K562 (cell line): Measurements from ENCODE around the gene CEP78. TPM values are rescaled to one million over a fixed set of nuclear protein-coding genes. Genes with fewer than 3 reads are reported as not detected.

ENCODE experiments used
- ATAC-seq: fragments of 200-7000 bp; cut with Tn5 transposase; 3 replicates; pipeline ENCODE4 v1.9.1; 2020; ENCODE audit warnings: moderate library complexity
- BruUV-seq: library from RNA; stranded (reverse); fragments of 400-500 nt; replicated peaks from 2 replicates; lab custom pipeline; 2021; lab: Mats Ljungman, UMichigan
- CTCF ChIA-PET: fragments of 300-600 bp; formaldehyde crosslinking; extraction: SDS; loops from one replicate; lab custom pipeline; 2021; ENCODE audit warnings: low intra/inter-chr PET ratio; lab: Yijun Ruan, JAX
- POLR2A ChIA-PET: fragments of 300-600, 350-650 bp; sonication (Branson Sonifier 250); formaldehyde crosslinking; extraction: SDS; loops from one replicate; lab custom pipeline; 2021; ENCODE audit warnings: antibody characterized with exemption, inconsistent platforms; lab: Yijun Ruan, JAX
- DNase-seq, 4 experiments: peaks; one replicate each; pipeline versions ENCODE4 v3.0.0 to v3.0.0-alpha.2; 2011 to 2018; ENCODE audit warnings: low spot score in 3 of 4, mixed read lengths in 3 of 4; ENCODE audit errors: extremely low read depth in 1 of 4
- FAIRE-seq: peaks from 2 replicates; lab custom pipeline; 2011; peaks lifted over from hg19 to GRCh38; lab: Jason Lieb, UNC
- H2AFZ ChIP-seq: 2 replicates; pipeline ENCODE4 v1.6.0; 2011; ENCODE audit warnings: low read depth, low read length, control low read depth, inconsistent platforms
- H3K27ac ChIP-seq: fragments of 200-600 bp; 3 replicates; pipeline ENCODE4 v1.8.0; 2011; ENCODE audit warnings: low read depth, mild to moderate bottlenecking, control low read depth, inconsistent platforms, low read length, moderate library complexity, mixed read lengths; ENCODE audit errors: extremely low read depth
- H3K27me3 ChIP-seq, 2 experiments: fragments of 300-600 bp in 1 of 2; 2 replicates in 1 of 2; 3 replicates in 1 of 2; pipeline versions ENCODE4 v1.6.0 to v1.8.0; 2011; ENCODE audit warnings: inconsistent platforms in 2 of 2, low read length in 2 of 2, mild to moderate bottlenecking in 1 of 2, mixed read lengths in 1 of 2, moderate library complexity in 1 of 2; ENCODE audit not compliant: control insufficient read depth in 2 of 2, insufficient read depth in 2 of 2
- H3K36me3 ChIP-seq: fragments of 300-600 bp; 3 replicates; pipeline ENCODE4 v1.8.0; 2011; ENCODE audit warnings: mild to moderate bottlenecking, low read length, inconsistent platforms; ENCODE audit not compliant: control insufficient read depth, insufficient read depth
- H3K4me1 ChIP-seq, 2 experiments: fragments of 200-600 bp in 1 of 2; replicated peaks in 1 of 2; 2 replicates in 1 of 2; 3 replicates in 1 of 2; pipeline versions ENCODE4 v1.5.1 to v1.8.0; 2011; ENCODE audit warnings: inconsistent platforms in 2 of 2, low read length in 2 of 2, mild to moderate bottlenecking in 1 of 2, mixed read lengths in 1 of 2, moderate library complexity in 1 of 2; ENCODE audit not compliant: control insufficient read depth in 2 of 2, insufficient read depth in 2 of 2
- H3K4me2 ChIP-seq: 2 replicates; pipeline ENCODE4 v1.6.1; 2011; ENCODE audit warnings: low read length, control low read depth, inconsistent platforms, mixed read lengths; ENCODE audit not compliant: insufficient read depth
- H3K4me3 ChIP-seq: fragments of 200-600 bp; sonication (generic), shearing (Covaris generic); 2 replicates; pipeline ENCODE4 v1.5.1; 2016; ENCODE audit warnings: control low read depth, inconsistent platforms
- H3K79me2 ChIP-seq: fragments of 200-600 bp; 3 replicates; pipeline ENCODE4 v1.8.0; 2011; ENCODE audit warnings: low read length, inconsistent platforms; ENCODE audit not compliant: control insufficient read depth, insufficient read depth
- H3K9ac ChIP-seq, 2 experiments: 2 replicates each; pipeline versions ENCODE4 v1.6.0 to v1.6.1; 2011; ENCODE audit warnings: low read depth in 2 of 2, low read length in 2 of 2, control low read depth in 1 of 2, inconsistent platforms in 1 of 2, mild to moderate bottlenecking in 1 of 2, mixed read lengths in 1 of 2; ENCODE audit not compliant: insufficient read depth in 1 of 2
- H3K9me1 ChIP-seq: one replicate; pipeline ENCODE4 v1.6.0; 2011; ENCODE audit warnings: inconsistent platforms, mild to moderate bottlenecking, low read length, moderate library complexity; ENCODE audit not compliant: control insufficient read depth, insufficient read depth
- H3K9me3 ChIP-seq: replicated peaks from 2 replicates; pipeline ENCODE4 v1.5.1; 2011; ENCODE audit warnings: low read depth, low read length, inconsistent platforms; ENCODE audit not compliant: control insufficient read depth, insufficient read depth
- H4K20me1 ChIP-seq: replicated peaks from 2 replicates; pipeline ENCODE4 v1.6.1; 2011; ENCODE audit warnings: low read length, inconsistent platforms, mixed read lengths; ENCODE audit not compliant: control insufficient read depth, insufficient read depth
- CXXC5 ChIP-seq: fragments of 250-450 bp; sonication (Bioruptor Pico); IDR thresholded peaks from 2 replicates; pipeline ENCODE4 v1.8.0; 2022; ENCODE audit warnings: inconsistent platforms, mild to moderate bottlenecking, moderate library complexity
- KDM5B ChIP-seq: fragments of 200-600 bp; sonication (generic); IDR thresholded peaks from 2 replicates; pipeline ENCODE4 v1.6.1; 2012; ENCODE audit warnings: low read depth, mild to moderate bottlenecking, moderate library complexity, low read length, control low read depth, inconsistent platforms; ENCODE audit not compliant: insufficient replicate concordance
- NFYB ChIP-seq: IDR thresholded peaks from 2 replicates; pipeline ENCODE4 v1.6.1; 2011; ENCODE audit warnings: mild to moderate bottlenecking, moderate library complexity; ENCODE audit not compliant: insufficient read length; ENCODE audit errors: extremely low read depth
- NR0B1 ChIP-seq: fragments of 450-650 bp; IDR thresholded peaks from one replicate; pipeline ENCODE4 v1.6.1; 2018; ENCODE audit warnings: mild to moderate bottlenecking, moderate library complexity; ENCODE audit not compliant: partially characterized antibody
- PKNOX1 ChIP-seq: fragments of 450-650 bp; IDR thresholded peaks from 2 replicates; pipeline ENCODE4 v1.6.1; 2016
- SMAD4 ChIP-seq: fragments of 250-450 bp; sonication (Bioruptor Pico); conservative IDR thresholded peaks from 2 replicates; pipeline ENCODE4 v1.8.0; 2021; ENCODE audit warnings: inconsistent platforms, mild to moderate bottlenecking, moderate library complexity
- ZNF354B ChIP-seq: fragments of 250-450 bp; sonication (Bioruptor Pico); IDR thresholded peaks from 2 replicates; pipeline ENCODE4 v1.4.0; 2020
- in situ Hi-C: fragments of 300-500 bp; cut with MboI; formaldehyde crosslinking; loops from 4 replicates; pipeline ENCODE4 v1.15.0; 2018; ENCODE audit warnings: inconsistent platforms, mixed read lengths
- intact Hi-C: fragments of 100-400 bp; cut with micrococcal nuclease; formaldehyde crosslinking; loops from 2 replicates; pipeline ENCODE4 v1.14.2; 2022
- polyA plus RNA-seq, 8 experiments: library from polyadenylated mRNA; depleted of rRNA in 4 of 8; stranded (reverse) in 5 of 8; unstranded in 3 of 8; fragments of >200 nt; fragmentation: Nextera tagmentation in 2 of 8; fragmentation: Illumina TruSeq in 1 of 8; extraction: Ambion mirVana in 2 of 8; extraction: Trizol in 1 of 8; gene quantifications; 2 replicates each; pipeline versions ENCODE4 v1.2.1 to v1.2.3, GENCODE V29; 2011 to 2014; ENCODE audit warnings: inconsistent platforms in 1 of 8, missing spikeins in 1 of 8
- total RNA-seq, 7 experiments: library from RNA; depleted of rRNA in 6 of 7; stranded (reverse); fragments of >200 nt in 6 of 7; fragmentation: Illumina TruSeq in 2 of 7; extraction: Trizol in 2 of 7; gene quantifications; 2 replicates each; pipeline versions ENCODE4 v1.2.1 to v1.2.3, GENCODE V29; 2011 to 2021; ENCODE audit warnings: low replicate concordance in 1 of 7

Gene CEP78
- total and polyA plus RNA-seq, 9 of the 15 experiments (the other 6 are each of a cell fraction or from before 2014, with no cell fraction given): 3.5 to 26.0 (median 21.5) TPM

- no peak overlapping the region for H2AFZ ChIP-seq
- no TSS peak for BruUV-seq
- TF ChIP-seq KDM5B: no peak
- no peak for TF ChIP-seq SMAD4 (CRISPR knock-in tag)
- TF ChIP-seq ZNF354B (CRISPR knock-in tag): no peak
- peak; percentile 88 for TF ChIP-seq PKNOX1
- no peak for TF ChIP-seq CXXC5 (CRISPR knock-in tag)
- no peak for TF ChIP-seq NFYB
- TF ChIP-seq NR0B1: no peak
- intact Hi-C loops: no loop called here
- H3K9ac ChIP-seq: no peak overlapping the region
- H3K9me3 ChIP-seq: no peaks in the 10 kb centered on the region
- DNase-seq (no peak), FAIRE-seq (no peak), ATAC-seq (no peak)
- ChIA-PET CTCF (no interaction called here), POLR2A (no interaction called here)
- no peak overlapping the region for H3K4me2 ChIP-seq
- H3K79me2 ChIP-seq: no peaks in the 10 kb centered on the region
- H3K4me3 ChIP-seq: no peak overlapping the region
- no peaks in the 10 kb centered on the region for H3K4me1 ChIP-seq
- H3K9me1 ChIP-seq: no peaks in the 10 kb centered on the region
- in situ Hi-C loops: no loop called here
- no peaks in the 10 kb centered on the region for H4K20me1 ChIP-seq
- no peak overlapping the region for H3K27ac ChIP-seq
- peaks cover 42% of the 10 kb centered on the region; the same call in 2 of the 3 replicates for H3K36me3 ChIP-seq
- H3K27me3 ChIP-seq: no peaks in the 10 kb centered on the region
Measured at GRCh38 chr9:78249542-78249941, 13.7 kb downstream of the CEP78 start.
